GM19455 (cell line): ENCODE data around the gene SCD.

Experiments used
- ATAC-seq: cut with Tn5 transposase; IDR thresholded peaks from one replicate; pipeline ENCODE4 v1.9.1; 2021; ENCODE audit not compliant: unreplicated experiment

SCD gene

GRCh38 chr10:100391163-100392002, 44.4 kb downstream of the SCD start:
- ATAC-seq = no peak

- ATAC-seq = no peak
These were observed 45.6 kb downstream of the SCD start for GRCh38 chr10:100392686-100393003.

- ATAC-seq = no peak
These were observed 48.6 kb downstream of the SCD start for GRCh38 chr10:100395626-100396025.

- no peak for ATAC-seq
These were observed 49.6 kb downstream of the SCD start for GRCh38 chr10:100396605-100397004.

GRCh38 chr10:100401631-100402328, 54.7 kb downstream of the SCD start:
- no peak for ATAC-seq

GRCh38 chr10:100403734-100404133, 56.7 kb downstream of the SCD start:
- no peak for ATAC-seq

GRCh38 chr10:100413173-100413572, 66.1 kb downstream of the SCD start:
- no peak for ATAC-seq
